Caco-2 (cell line): ENCODE measurements around the gene MRE11. TPM values are rescaled to one million over a fixed set of nuclear protein-coding genes. Genes with fewer than 3 reads are reported as not detected.

ENCODE experiments used
- BruUV-seq: library from RNA; stranded (reverse); fragments of 400-500 nt; replicated peaks from 2 replicates; lab custom pipeline; 2021; lab: Mats Ljungman, UMichigan
- CTCF ChIA-PET: fragments of 300-600 bp; sonication (Branson Sonifier 250); formaldehyde crosslinking; loops from one replicate; lab custom pipeline; 2022; ENCODE audit warnings: antibody characterized with exemption; lab: Charles Lee
- POLR2A ChIA-PET: fragments of 300-600 bp; sonication (Branson Sonifier 250); formaldehyde crosslinking; loops from one replicate; lab custom pipeline; 2022; ENCODE audit warnings: antibody characterized with exemption; lab: Charles Lee
- DNase-seq, 2 experiments: peaks; one replicate each; pipeline versions ENCODE4 v3.0.0 to v3.0.0-alpha.2; 2020 to 2022
- H3K27me3 ChIP-seq: replicated peaks from 2 replicates; pipeline ENCODE4 v1.6.0; 2011; ENCODE audit warnings: low read length; ENCODE audit not compliant: control insufficient read depth, insufficient read depth
- H3K36me3 ChIP-seq: 2 replicates; pipeline ENCODE4 v1.5.1; 2011; ENCODE audit warnings: low read length; ENCODE audit not compliant: control insufficient read depth, insufficient read depth
- H3K4me1 ChIP-seq: fragments of 250-450 bp; sonication (Bioruptor Pico); 2 replicates; pipeline ENCODE4 v1.5.1; 2020; ENCODE audit warnings: mild to moderate bottlenecking
- H3K4me3 ChIP-seq: 2 replicates; pipeline ENCODE4 v1.5.1; 2011; ENCODE audit warnings: low read depth, mild to moderate bottlenecking, control low read depth, low read length
- H3K9me3 ChIP-seq: fragments of 250-450 bp; sonication (Bioruptor Pico); 2 replicates; pipeline ENCODE4 v1.5.1; 2020; ENCODE audit warnings: mild to moderate bottlenecking, moderate library complexity
- H3K27ac Mint-ChIP-seq: one replicate; pipeline ENCODE4 v1.8.0; 2022; ENCODE audit warnings: mixed read lengths; ENCODE audit not compliant: unreplicated experiment
- H3K27me3 Mint-ChIP-seq: one replicate; pipeline ENCODE4 v1.8.0; 2022; ENCODE audit warnings: mixed read lengths; ENCODE audit not compliant: insufficient read depth, unreplicated experiment
- H3K36me3 Mint-ChIP-seq: one replicate; pipeline ENCODE4 v1.8.0; 2022; ENCODE audit warnings: mild to moderate bottlenecking, mixed read lengths; ENCODE audit not compliant: insufficient read depth, unreplicated experiment
- H3K4me1 Mint-ChIP-seq: one replicate; pipeline ENCODE4 v1.8.0; 2022; ENCODE audit warnings: low read depth, mixed read lengths; ENCODE audit not compliant: unreplicated experiment
- H3K4me3 Mint-ChIP-seq: one replicate; pipeline ENCODE4 v1.8.0; 2022; ENCODE audit warnings: mild to moderate bottlenecking, moderate library complexity, mixed read lengths; ENCODE audit not compliant: unreplicated experiment
- H3K9me3 Mint-ChIP-seq: one replicate; pipeline ENCODE4 v1.8.0; 2022; ENCODE audit warnings: mixed read lengths; ENCODE audit not compliant: unreplicated experiment
- intact Hi-C: fragments of 100-400 bp; cut with micrococcal nuclease; formaldehyde crosslinking; loops from one replicate; pipeline ENCODE4 v1.10.0; 2022; ENCODE audit not compliant: unreplicated experiment
- total RNA-seq: library from RNA; stranded (reverse); gene quantifications from 2 replicates; pipeline ENCODE4 v1.2.3, GENCODE V29; 2022
- TF ChIP-seq, protein P1 (sequence below), 2 experiments: fragments of 200-600 bp in 1 of 2; IDR thresholded peaks; 1 replicate in 1 of 2; 2 replicates in 1 of 2; pipeline versions ENCODE4 v1.5.1 to v1.8.0; 2011 to 2022; ENCODE audit warnings: antibody characterized with exemption in 1 of 2, control low read depth in 1 of 2, inconsistent platforms in 1 of 2, low read depth in 1 of 2, low read length in 1 of 2, mild to moderate bottlenecking in 1 of 2, moderate library complexity in 1 of 2; ENCODE audit not compliant: insufficient read depth in 1 of 2, severe bottlenecking in 1 of 2, unreplicated experiment in 1 of 2

Gene MRE11
- total RNA-seq, 1 experiment from 2014 or later = 80.0 TPM

DNA sequence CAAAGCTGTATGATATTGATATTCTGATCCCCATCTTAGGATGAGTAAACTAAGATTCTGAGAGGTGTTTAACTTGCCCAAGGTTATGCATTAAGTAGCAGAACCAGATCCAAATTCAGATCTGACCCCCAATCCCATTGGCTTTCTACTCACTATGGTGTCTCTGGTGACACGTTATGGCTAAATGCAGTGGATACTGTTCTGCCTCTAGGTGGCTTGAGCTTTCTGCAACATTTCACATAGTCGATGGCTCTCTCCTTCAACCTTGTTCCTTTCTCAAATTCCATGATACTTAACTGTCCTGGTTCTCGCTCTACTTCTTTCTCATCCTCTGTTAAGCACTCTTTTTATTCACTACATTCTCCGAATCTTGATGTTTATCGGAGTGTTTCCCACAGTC lies 28.0 kb upstream of the MRE11 start:
- TF ChIP-seq, protein P1, sequence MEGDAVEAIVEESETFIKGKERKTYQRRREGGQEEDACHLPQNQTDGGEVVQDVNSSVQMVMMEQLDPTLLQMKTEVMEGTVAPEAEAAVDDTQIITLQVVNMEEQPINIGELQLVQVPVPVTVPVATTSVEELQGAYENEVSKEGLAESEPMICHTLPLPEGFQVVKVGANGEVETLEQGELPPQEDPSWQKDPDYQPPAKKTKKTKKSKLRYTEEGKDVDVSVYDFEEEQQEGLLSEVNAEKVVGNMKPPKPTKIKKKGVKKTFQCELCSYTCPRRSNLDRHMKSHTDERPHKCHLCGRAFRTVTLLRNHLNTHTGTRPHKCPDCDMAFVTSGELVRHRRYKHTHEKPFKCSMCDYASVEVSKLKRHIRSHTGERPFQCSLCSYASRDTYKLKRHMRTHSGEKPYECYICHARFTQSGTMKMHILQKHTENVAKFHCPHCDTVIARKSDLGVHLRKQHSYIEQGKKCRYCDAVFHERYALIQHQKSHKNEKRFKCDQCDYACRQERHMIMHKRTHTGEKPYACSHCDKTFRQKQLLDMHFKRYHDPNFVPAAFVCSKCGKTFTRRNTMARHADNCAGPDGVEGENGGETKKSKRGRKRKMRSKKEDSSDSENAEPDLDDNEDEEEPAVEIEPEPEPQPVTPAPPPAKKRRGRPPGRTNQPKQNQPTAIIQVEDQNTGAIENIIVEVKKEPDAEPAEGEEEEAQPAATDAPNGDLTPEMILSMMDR (IDR thresholded peaks at IDR 0.05; ENCODE audit: insufficient read depth in 1 of 2, low read depth in 1 of 2, low read length in 1 of 2, severe bottlenecking in 1 of 2, unreplicated experiment in 1 of 2) = peak; percentile 56 to 82
- H3K27me3 ChIP-seq = no peaks in the 10 kb centered on the region
- peaks cover 29% of the 10 kb centered on the region for H3K4me1 ChIP-seq
- DNase-seq = peak in 1 of 2 experiments; percentile 55
- ChIA-PET CTCF (interaction anchor here (0.7 to 2.3 kb wide), 13 partner anchors 9 to 626 kb away, joined by 3 to 19 read pairs (median 4); partner anchors contain the start of genes C11orf97 and FUT4), POLR2A (no interaction called here)
- no peaks in the 10 kb centered on the region for H3K36me3 Mint-ChIP-seq
- intact Hi-C loops = loop anchor here (1.0 kb wide), 1 partner anchor 23 kb away; no protein-coding TSS in a partner anchor
- H3K27ac Mint-ChIP-seq = no peak overlapping the region
- no peaks in the 10 kb centered on the region for H3K27me3 Mint-ChIP-seq
- no peaks in the 10 kb centered on the region for H3K9me3 Mint-ChIP-seq
- no peak overlapping the region for H3K4me3 ChIP-seq
- peaks cover 12% of the 10 kb centered on the region for H3K4me1 Mint-ChIP-seq
- BruUV-seq = no TSS peak
- no peaks in the 10 kb centered on the region for H3K36me3 ChIP-seq
- H3K4me3 Mint-ChIP-seq = no peak overlapping the region
- H3K9me3 ChIP-seq = no peaks in the 10 kb centered on the region

- Mint-ChIP-seq H3K27ac (no peak overlapping the region), H3K27me3 (peaks cover 5% of the 10 kb centered on the region), H3K36me3 (no peaks in the 10 kb centered on the region), H3K9me3 (no peaks in the 10 kb centered on the region), H3K4me1 (no peaks in the 10 kb centered on the region), H3K4me3 (no peak overlapping the region)
- Histone ChIP-seq H3K4me1 (peaks cover 11% of the 10 kb centered on the region), H3K4me3 (no peak overlapping the region), H3K27me3 (no peaks in the 10 kb centered on the region), H3K9me3 (no peaks in the 10 kb centered on the region), H3K36me3 (no peaks in the 10 kb centered on the region)
- ChIA-PET CTCF (interaction anchor here (1.0 to 1.3 kb wide), 2 partner anchors 48 to 79 kb away, joined by 3 to 4 read pairs; partner anchors contain the start of gene PIWIL4), POLR2A (no interaction called here)
- TF ChIP-seq, protein P1 (IDR thresholded peaks at IDR 0.05; ENCODE audit: insufficient read depth in 1 of 2, low read depth in 1 of 2, low read length in 1 of 2, severe bottlenecking in 1 of 2, unreplicated experiment in 1 of 2) = peak; percentile 78 to 86
- intact Hi-C loops = loop anchor here (1.0 to 10.0 kb wide), 5 partner anchors 28 to 375 kb away; no protein-coding TSS in a partner anchor
- peak in 1 of 2 experiments; percentile 51 for DNase-seq
- no TSS peak for BruUV-seq
Observed at GRCh38 chr11:94519478-94520084, 25.9 kb upstream of the MRE11 start.

DNA sequence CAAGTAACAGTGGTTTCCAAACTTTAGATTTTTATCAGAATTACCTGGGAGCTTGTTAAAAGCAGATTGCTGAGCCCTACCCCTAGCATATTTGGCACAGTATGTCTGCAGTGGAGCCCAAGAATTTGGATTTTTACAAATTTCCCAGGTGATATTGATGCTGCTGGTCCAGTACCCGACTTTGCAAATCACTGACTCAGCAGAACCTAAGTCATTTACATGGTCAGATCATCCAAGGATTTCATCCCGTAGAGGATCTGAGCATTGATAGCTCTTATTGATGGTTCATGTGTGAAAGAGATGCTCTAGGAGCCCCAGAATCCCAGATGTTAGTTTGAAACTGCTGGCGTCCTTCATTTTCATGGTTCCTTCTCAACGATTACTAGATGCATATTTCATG lies 24.7 kb upstream of the MRE11 start:
- no peaks in the 10 kb centered on the region for H3K9me3 ChIP-seq
- no peak overlapping the region for H3K27ac Mint-ChIP-seq
- ChIA-PET CTCF (interaction anchor here (1.5 kb wide), 1 partner anchor 13 kb away, joined by 3 read pairs; no protein-coding TSS in a partner anchor), POLR2A (no interaction called here)
- H3K9me3 Mint-ChIP-seq = no peaks in the 10 kb centered on the region
- intact Hi-C loops = loop anchor here (10.0 kb wide), 1 partner anchor 377 kb away; no protein-coding TSS in a partner anchor
- H3K27me3 ChIP-seq = no peaks in the 10 kb centered on the region
- H3K36me3 ChIP-seq = no peaks in the 10 kb centered on the region
- H3K4me3 Mint-ChIP-seq = no peak overlapping the region
- TF ChIP-seq, protein P1 (IDR thresholded peaks at IDR 0.05; ENCODE audit: insufficient read depth in 1 of 2, low read depth in 1 of 2, low read length in 1 of 2, severe bottlenecking in 1 of 2, unreplicated experiment in 1 of 2) = no peak
- H3K4me3 ChIP-seq = no peak overlapping the region
- no peaks in the 10 kb centered on the region for H3K4me1 ChIP-seq
- H3K27me3 Mint-ChIP-seq = peaks cover 5% of the 10 kb centered on the region
- H3K4me1 Mint-ChIP-seq = no peaks in the 10 kb centered on the region
- no peaks in the 10 kb centered on the region for H3K36me3 Mint-ChIP-seq
- no peak for DNase-seq
- no TSS peak for BruUV-seq
